DMS 273 (cell line): ENCODE data around the gene ZNF555.
A peak's percentile ranks its signal among the peaks of the same experiment; 100 is the strongest.
"Not testable (repeated sequence)": the region's sequence is repeated elsewhere in the genome, so short reads cannot be mapped to it uniquely, and the experiment has no call there.

Experiments
- DNase-seq: peaks from one replicate; lab custom pipeline; 2025; ENCODE audit not compliant: unreplicated experiment; lab: John Stamatoyannopoulos, UW

The ZNF555 gene

DNA sequence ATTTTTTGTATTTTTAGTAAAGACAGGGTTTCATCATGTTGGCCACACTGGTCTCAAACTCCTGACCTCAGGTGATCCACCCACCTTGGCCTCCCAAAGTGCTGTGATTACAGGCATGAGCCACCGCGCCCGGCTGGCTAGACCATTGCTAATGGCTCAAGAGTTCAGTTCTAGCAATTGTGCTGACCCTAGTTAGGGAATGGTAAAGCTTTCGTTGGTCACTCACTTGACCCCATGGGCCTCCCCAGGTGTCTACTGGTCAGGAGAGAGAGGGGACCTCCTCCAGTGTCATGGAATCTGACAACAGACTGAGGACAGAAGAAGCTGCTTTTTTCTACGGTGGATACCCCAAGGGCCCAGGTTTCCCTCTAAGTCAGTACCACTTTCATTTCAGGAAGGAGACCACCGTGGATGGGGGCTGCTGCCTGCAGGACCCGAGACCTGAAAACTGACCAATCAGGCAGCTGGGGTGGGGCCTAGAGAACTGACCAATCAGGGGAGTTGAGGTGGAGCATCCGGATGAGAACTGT lies 25.3 kb downstream of the ZNF555 start:
- DNase-seq, result no peak

DNA sequence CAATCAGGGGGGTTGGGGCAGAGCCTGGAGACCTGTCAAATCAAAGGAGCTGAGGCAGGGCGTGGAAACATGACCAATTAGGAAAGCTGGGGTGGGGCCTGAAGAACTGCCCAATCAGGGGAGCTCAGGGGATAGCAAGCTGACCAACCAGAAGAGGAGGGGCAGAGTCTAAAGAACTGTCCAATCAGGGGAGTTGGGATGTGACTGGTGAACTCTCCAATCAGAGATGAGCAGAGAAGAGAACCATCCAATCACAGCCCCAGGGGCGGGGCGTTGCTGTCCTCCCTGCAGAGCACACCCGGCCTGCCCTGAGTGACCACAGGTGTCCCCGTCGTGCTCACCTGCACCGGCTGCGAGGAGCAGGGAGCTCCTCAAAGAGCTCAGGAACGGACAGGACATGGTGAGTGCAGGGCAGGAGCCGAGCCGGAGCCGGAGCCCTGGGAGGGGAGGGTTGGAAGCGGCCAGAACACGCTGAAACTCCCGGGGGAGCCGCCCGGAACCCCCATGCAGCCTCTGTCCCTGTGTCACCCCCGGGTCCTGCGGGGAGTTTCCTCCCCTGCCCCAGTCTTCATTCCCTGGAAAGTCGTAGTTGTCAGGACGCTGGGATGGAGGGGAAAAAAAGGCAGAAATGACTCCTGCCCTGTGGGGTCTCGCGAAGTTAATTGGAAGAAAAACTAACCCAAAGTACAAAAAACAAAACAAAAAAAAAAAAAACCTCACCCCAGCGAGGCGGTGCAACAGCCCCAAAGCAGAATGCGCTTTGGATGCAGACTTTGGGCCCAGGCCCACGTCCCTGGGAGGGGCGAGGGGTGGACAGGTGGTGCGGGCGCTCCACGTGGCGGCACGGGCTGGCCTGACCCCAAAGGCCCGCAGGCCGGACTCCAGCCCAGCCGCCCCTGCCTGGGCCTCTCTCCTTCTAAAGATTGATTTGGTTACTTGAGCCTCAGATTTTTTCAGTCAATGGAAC lies 26.0 kb downstream of the ZNF555 start, which contains the start of gene ZNF556:
Gene ZNF556 (plus strand): TSS at position 311 of the 967 bp plus-strand sequence. CDS start 87 bp downstream, at position 398.
- DNase-seq, result peak; percentile 99

DNA sequence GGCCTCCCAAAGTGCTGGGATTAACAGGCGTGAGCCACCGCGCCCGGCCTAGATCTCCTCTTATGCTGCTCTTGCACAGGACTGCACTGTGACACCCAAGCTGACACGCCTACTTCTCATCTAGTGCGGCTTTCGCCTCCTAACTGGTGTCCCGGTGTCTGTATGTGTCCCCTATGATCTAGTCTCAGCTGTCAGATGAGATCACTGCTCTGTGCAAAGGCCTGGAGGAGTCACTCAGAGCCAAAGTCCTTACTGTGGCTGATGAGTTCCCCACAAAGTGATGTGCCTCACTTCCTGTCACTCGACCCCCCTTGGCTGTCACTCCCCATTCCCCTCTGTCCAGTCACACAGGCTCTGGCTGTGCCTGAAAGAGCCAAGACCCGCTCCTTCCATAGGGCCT lies 28.3 kb downstream of the ZNF555 start:
- no peak for DNase-seq

- not testable (repeated sequence) for DNase-seq
Observed at GRCh38 chr19:2872175-2872574, 30.9 kb downstream of the ZNF555 start.

DNA sequence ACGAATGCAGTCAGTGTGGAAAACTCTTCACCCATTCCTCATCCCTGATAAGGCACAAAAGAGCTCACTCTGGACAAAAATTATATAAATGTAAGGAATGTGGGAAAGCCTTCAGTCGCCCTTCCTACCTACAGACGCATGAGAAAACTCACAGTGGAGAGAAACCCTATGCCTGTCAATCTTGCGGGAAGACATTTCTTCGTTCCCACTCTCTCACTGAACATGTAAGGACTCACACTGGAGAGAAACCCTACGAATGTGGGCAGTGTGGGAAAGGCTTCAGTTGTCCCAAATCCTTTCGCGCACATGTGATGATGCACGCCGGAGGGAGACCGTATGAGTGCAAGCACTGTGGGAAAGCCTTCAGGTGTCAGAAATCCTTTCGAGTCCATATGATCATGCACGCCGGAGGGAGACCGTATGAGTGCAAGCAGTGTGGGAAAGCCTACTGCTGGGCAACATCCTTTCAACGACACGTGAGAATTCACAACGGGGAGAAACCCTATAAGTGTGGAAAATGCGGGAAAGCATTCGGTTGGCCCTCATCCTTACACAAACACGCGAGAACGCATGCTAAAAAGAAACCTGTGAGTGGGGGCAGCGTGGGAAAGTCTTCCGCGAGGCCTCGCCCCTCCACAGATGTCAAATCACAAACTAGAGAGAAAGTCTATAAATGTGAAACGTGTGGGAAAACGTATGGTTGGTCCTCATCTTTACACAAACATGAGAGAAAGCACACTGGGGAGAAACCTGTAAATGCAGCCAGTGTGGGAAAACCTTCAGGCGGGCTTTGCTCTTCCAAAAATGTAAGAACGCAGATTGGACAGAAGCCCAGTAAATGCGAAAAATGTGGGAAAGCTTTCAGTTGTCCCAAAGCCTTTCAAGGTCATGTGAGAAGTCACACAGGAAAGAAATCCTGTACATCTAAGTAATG lies 36.4 kb downstream of the ZNF555 start:
- DNase-seq, result no peak

DNA sequence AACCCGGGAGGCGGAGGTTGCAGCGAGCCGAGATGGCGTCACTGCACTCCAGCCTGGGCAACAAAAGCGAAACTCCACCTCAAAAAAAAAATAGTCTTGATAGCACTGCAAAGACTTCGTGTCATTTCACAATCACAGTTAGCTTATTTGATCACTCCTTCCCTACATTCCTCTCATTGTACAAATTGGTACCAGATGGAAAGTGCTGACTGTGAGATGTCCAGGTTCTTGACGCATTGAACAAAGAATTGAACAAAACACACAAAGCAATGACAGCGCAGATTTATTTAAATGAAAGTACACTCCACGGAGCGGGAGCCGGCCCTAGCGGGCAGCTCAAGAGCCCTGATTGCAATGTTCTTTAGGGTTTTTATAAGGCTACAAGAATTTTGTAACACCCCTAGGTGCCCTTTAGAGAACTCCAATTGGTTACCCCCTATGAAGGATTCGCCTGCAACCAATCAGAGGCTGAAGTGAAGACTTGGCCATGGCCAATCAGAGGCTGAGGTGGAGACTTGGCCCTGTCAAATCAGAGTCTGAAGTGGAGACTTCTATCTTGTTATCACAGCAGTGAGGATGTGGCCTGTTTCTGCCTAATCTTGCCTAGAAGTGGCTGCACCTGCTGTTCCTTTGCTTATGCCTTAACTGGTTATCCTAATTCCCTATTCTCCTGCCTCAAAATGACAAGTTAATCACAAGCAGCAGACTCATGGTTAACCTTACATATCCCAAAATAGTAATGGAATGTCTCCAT lies 42.6 kb downstream of the ZNF555 start:
- DNase-seq, result peak; percentile 48

DNA sequence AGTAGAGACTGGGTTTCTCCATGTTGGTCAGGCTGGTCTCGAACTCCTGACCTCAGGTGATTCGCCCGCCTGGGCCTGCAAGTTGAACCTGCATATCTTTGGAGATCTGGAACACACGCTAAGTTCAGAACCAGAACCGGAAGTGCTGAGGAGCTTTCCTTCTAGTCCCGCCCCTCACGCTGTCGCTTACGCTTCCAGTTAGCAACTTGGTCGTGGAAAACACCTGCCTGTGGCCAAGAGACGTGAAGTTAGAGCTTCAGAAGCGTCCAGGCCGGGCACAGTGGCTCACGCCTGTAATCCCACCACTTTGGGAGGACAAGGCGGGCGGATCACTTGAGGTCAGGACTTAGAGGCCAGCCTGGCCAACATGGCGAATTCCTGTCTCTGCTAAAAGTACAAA lies 44.5 kb downstream of the ZNF555 start:
- no peak for DNase-seq

- DNase-seq, result peak; percentile 80
Observed at GRCh38 chr19:2887391-2887914, 46.2 kb downstream of the ZNF555 start.

DNA sequence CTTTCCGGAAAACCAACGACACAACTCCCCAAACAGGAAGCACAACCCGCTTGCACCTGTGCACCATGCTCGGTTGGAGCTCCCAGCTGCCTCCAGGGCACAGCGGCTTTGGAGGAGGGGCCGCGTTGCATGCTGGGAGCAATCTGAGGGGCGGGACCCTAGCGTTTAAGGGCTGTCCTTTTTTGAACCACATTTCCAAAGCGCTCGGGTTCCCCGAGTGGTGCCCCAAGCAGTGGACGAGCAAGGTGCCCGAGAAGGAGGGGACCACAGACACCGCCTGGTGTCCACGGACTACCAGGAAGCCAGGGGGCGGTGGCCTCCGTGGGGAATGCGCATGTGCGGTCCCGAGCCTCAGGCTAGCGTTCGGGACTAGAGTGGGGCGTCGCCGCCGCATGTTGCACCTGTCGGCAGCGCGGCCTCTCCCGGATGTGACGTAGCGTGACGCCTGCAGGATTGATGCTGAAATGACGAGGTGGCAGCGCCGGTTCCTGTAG lies 47.5 kb downstream of the ZNF555 start:
- peak; percentile 88 for DNase-seq

- peak; percentile 70 for DNase-seq
Observed at GRCh38 chr19:2890531-2890930, 49.3 kb downstream of the ZNF555 start.

DNA sequence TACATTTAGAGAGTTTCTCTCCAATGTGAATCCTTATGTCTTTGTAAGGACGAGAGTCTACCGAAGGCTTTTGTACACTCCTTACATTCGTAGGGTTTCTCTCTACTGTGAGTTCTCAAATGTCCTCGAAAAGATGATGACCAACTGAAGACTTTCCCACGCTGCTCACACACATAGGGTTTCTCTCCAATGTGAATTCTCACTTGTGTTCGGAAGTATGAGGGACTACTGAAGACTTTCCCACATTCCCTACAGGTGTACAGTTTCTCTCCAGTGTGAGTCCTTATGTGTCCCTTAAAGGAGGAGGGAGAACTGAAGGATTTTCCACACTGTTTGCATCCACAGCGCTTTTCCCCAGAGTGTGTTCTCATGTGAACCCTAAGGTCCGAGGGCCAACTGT lies 55.4 kb downstream of the ZNF555 start:
- DNase-seq, result no peak

GRCh38 chr19:2900296-2901252 lies 59.3 kb downstream of the ZNF555 start, which contains the start of gene ZNF57:
ZNF57 (plus strand) TSS chr19:2900928; CDS start chr19:2901046, 118 bp downstream.
- peak; percentile 100 for DNase-seq

DNA sequence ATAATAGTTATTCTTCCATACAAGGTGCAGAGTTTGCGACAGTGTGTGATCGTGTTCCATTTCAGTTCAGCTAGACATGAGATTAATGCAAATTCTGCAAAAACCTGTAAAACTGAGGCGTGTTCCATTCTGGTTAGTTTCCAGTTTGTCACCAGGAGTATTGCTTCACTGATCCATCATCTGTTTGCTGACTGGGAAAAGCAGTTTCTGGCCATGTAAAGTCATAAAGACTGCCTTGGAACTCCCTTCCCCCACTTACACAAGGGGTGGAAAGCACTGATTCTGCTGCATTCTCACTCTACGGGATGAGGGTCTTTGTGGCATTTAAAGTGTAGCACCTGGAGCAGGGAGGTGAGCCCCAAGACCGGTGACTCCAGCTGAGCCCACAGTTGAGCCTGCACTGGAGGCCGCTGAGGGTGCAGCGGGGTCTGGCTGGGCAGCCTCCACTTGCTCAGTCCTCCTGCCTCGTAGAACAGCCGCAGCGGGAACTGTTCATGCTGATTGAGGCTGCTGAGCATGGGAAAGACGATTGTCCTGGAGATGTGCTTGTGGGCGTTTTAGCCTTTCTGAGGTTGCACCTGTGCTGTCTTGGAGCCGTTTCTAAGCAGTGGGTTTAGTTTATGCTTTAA lies 61.4 kb downstream of the ZNF555 start:
- DNase-seq, result no peak

- DNase-seq, result not testable (repeated sequence)
Observed at GRCh38 chr19:2903326-2903725, 62.1 kb downstream of the ZNF555 start.

DNA sequence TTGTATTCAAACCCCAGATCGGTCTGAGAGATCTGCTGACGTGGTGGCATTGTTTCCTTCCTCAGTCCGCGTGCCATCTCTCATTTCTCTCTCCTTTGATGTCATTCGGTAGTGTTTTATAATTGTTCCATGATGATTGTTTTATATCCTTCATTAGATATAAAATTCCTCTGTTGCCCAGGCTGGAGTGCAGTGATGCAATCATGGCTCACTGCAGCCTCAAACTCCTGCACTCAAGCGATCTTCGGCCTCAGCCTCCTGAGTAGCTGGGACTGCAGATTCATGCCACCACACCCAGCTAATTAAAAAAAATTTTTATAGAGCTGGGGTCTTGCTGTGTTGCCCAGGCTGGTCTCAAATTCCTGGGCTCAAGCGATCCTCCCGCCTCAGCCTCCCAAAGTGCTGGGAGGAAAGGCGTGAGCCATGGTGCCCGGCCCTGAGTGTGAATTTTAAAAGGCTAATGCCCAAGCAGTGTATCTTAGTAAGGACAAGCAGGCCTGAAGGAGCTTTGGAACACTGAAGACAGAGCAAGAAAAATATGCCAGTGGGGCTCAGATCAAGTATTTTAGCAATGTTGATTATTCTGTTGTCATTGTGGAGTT lies 64.7 kb downstream of the ZNF555 start:
- no peak for DNase-seq

- DNase-seq, result no peak
Observed at GRCh38 chr19:2906631-2907195, 65.4 kb downstream of the ZNF555 start.
